ENCODE results near the gene PEX5L. TPM values are rescaled to one million over a fixed set of nuclear protein-coding genes. Genes with fewer than 3 reads are reported as not detected.

PEX5L gene
- total RNA-seq, 6 experiments from 2014 or later: 0.09 to 0.28 (median 0.11) TPM; not detected in 1

- TF ChIP-seq CTCF (IDR thresholded peaks at IDR 0.05): no peak
- no peak for DNase-seq
- H3K4me1 Mint-ChIP-seq (ENCODE audit: low read depth): peaks cover 30% of the 10 kb centered on the region
- no peak overlapping the region for H3K4me3 Mint-ChIP-seq
- no peaks in the 10 kb centered on the region for H3K27me3 Mint-ChIP-seq (ENCODE audit: insufficient read depth)
- H3K36me3 Mint-ChIP-seq (ENCODE audit: low read depth): no peaks in the 10 kb centered on the region
- H3K27ac Mint-ChIP-seq: no peak overlapping the region
- H3K9me3 Mint-ChIP-seq: no peaks in the 10 kb centered on the region
Observed at GRCh38 chr3:179967622-179968021, 69.1 kb downstream of the PEX5L start.

GRCh38 chr3:179964890-179965289, 71.8 kb downstream of the PEX5L start:
- DNase-seq: no peak
- no peak for TF ChIP-seq CTCF (IDR thresholded peaks at IDR 0.05)
- H3K36me3 Mint-ChIP-seq (ENCODE audit: low read depth): no peaks in the 10 kb centered on the region
- H3K27ac Mint-ChIP-seq: no peak overlapping the region
- peaks cover 3% of the 10 kb centered on the region; the same call in 1 of the 2 replicates for H3K27me3 Mint-ChIP-seq (ENCODE audit: insufficient read depth)
- peaks cover 28% of the 10 kb centered on the region for H3K4me1 Mint-ChIP-seq (ENCODE audit: low read depth)
- no peaks in the 10 kb centered on the region for H3K9me3 Mint-ChIP-seq
- H3K4me3 Mint-ChIP-seq: no peak overlapping the region

GRCh38 chr3:179962629-179963387, 73.9 kb downstream of the PEX5L start:
- Mint-ChIP-seq H3K27ac (no peak overlapping the region), H3K27me3 (ENCODE audit: insufficient read depth) (peaks cover 3% of the 10 kb centered on the region; the same call in 1 of the 2 replicates), H3K36me3 (ENCODE audit: low read depth) (no peaks in the 10 kb centered on the region), H3K4me3 (no peak overlapping the region), H3K9me3 (no peaks in the 10 kb centered on the region), H3K4me1 (ENCODE audit: low read depth) (peaks cover 18% of the 10 kb centered on the region)
- no peak for DNase-seq
- TF ChIP-seq CTCF (IDR thresholded peaks at IDR 0.05): no peak

- no peaks in the 10 kb centered on the region for H3K36me3 Mint-ChIP-seq (ENCODE audit: low read depth)
- no peak for DNase-seq
- TF ChIP-seq CTCF (IDR thresholded peaks at IDR 0.05): no peak
- H3K4me1 Mint-ChIP-seq (ENCODE audit: low read depth): peaks cover 7% of the 10 kb centered on the region; the same call in 1 of the 2 replicates
- peaks cover 3% of the 10 kb centered on the region; the same call in 1 of the 2 replicates for H3K27me3 Mint-ChIP-seq (ENCODE audit: insufficient read depth)
- no peak overlapping the region for H3K27ac Mint-ChIP-seq
- H3K4me3 Mint-ChIP-seq: no peak overlapping the region
- H3K9me3 Mint-ChIP-seq: no peaks in the 10 kb centered on the region
Observed at GRCh38 chr3:179961703-179962078, 75.0 kb downstream of the PEX5L start.

GRCh38 chr3:179961071-179961702, 75.5 kb downstream of the PEX5L start:
- H3K27me3 Mint-ChIP-seq (ENCODE audit: insufficient read depth): peaks cover 3% of the 10 kb centered on the region; the same call in 1 of the 2 replicates
- TF ChIP-seq CTCF (IDR thresholded peaks at IDR 0.05): no peak
- no peaks in the 10 kb centered on the region for H3K36me3 Mint-ChIP-seq (ENCODE audit: low read depth)
- peaks cover 7% of the 10 kb centered on the region; the same call in 1 of the 2 replicates for H3K4me1 Mint-ChIP-seq (ENCODE audit: low read depth)
- H3K4me3 Mint-ChIP-seq: no peak overlapping the region
- H3K9me3 Mint-ChIP-seq: no peaks in the 10 kb centered on the region
- H3K27ac Mint-ChIP-seq: no peak overlapping the region
- no peak for DNase-seq
